Keratinocyte (primary cell): ENCODE results near the gene RFC3.

Experiments
- EZH2 ChIP-seq: IDR thresholded peaks from one replicate; pipeline ENCODE4 v1.6.1; 2012; ENCODE audit warnings: inconsistent platforms, mild to moderate bottlenecking, low read length, moderate library complexity
- TF ChIP-seq, protein P1 (sequence below), 3 experiments: IDR thresholded peaks in 1 of 3; conservative IDR thresholded peaks in 1 of 3; optimal IDR thresholded peaks in 1 of 3; 2 replicates in 2 of 3; 3 replicates in 1 of 3; pipeline versions ENCODE3 to v1.5.1; 2011; ENCODE audit warnings: low read length in 3 of 3, mild to moderate bottlenecking in 3 of 3, moderate library complexity in 2 of 3, control low read depth in 1 of 3, inconsistent platforms in 1 of 3; ENCODE audit not compliant: insufficient read depth in 2 of 3; ENCODE audit errors: extremely low read depth in 1 of 3

- no peak for TF ChIP-seq EZH2
- TF ChIP-seq, protein P1, sequence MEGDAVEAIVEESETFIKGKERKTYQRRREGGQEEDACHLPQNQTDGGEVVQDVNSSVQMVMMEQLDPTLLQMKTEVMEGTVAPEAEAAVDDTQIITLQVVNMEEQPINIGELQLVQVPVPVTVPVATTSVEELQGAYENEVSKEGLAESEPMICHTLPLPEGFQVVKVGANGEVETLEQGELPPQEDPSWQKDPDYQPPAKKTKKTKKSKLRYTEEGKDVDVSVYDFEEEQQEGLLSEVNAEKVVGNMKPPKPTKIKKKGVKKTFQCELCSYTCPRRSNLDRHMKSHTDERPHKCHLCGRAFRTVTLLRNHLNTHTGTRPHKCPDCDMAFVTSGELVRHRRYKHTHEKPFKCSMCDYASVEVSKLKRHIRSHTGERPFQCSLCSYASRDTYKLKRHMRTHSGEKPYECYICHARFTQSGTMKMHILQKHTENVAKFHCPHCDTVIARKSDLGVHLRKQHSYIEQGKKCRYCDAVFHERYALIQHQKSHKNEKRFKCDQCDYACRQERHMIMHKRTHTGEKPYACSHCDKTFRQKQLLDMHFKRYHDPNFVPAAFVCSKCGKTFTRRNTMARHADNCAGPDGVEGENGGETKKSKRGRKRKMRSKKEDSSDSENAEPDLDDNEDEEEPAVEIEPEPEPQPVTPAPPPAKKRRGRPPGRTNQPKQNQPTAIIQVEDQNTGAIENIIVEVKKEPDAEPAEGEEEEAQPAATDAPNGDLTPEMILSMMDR (optimal IDR thresholded peaks at IDR 0.05 in 1 of 3, IDR thresholded peaks at IDR 0.05 in 1 of 3, conservative IDR thresholded peaks at IDR 0.05 in 1 of 3; ENCODE audit: extremely low read depth in 1 of 3, insufficient read depth in 2 of 3, low read length in 3 of 3) = no peak
Measured at GRCh38 chr13:33827139-33827538, 9.2 kb downstream of the RFC3 start.
